ENCODE data around the gene G3BP1. TPM values are rescaled to one million over a fixed set of nuclear protein-coding genes. Genes with fewer than 3 reads are reported as not detected.

Gene G3BP1
- total and polyA plus RNA-seq, 2 of the 13 experiments (the other 11 are each of a cell fraction or from before 2014, with no cell fraction given): 36.7 to 320 TPM

DNA sequence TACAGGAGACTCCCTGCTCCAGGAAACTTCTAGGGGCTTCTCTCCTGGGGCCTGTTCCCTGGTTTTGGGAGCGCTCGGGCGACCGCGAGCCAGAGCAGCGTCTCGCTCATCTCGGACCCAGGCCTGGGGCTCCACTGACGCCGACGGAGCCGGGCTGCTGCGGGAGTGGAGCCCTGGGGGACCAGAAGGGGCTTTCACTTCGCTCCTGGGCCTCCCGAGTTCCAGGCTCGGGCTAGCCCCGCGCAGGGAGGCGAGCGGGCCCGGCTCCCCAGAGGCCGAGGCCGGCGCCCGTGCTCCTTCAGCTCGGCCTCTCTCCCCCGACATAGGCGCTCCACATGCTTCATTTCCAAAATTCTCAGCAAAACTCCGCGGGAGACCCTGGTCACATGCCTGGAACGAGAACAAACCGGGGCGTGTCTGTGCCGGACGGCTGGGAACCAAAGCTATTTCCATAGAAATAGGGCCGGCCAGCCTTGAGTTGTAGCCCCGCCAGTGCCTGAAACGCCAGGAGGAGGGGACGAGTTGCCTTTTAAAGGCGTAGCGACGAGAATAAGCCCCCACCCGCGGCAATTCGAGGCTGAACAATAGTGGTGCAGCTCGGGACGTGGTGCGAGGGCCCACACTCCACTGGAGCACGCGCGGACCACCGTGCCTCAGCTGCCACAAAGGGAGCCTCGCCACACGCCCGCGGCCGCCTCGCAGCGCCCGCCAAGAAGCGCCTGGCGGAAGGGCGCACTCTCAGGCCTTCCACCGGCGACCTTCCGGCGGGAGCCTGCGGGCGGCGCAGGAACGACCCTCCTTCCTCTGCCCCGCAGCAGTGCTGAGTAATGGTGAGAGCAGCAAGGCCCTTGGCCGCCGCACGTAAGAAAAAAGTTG, 1.1 kb upstream of the G3BP1 start (continued):
- TF ChIP-seq MAFF (IDR thresholded peaks at IDR 0.05; ENCODE audit: low read depth, low read length): no peak
- TF ChIP-seq, protein P1, sequence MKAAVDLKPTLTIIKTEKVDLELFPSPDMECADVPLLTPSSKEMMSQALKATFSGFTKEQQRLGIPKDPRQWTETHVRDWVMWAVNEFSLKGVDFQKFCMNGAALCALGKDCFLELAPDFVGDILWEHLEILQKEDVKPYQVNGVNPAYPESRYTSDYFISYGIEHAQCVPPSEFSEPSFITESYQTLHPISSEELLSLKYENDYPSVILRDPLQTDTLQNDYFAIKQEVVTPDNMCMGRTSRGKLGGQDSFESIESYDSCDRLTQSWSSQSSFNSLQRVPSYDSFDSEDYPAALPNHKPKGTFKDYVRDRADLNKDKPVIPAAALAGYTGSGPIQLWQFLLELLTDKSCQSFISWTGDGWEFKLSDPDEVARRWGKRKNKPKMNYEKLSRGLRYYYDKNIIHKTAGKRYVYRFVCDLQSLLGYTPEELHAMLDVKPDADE (CRISPR knock-in tag; IDR thresholded peaks at IDR 0.05): no peak
- TF ChIP-seq CHCHD3 (CRISPR knock-in tag; IDR thresholded peaks at IDR 0.05): no peak
- TF ChIP-seq ZSCAN20 (CRISPR knock-in tag; IDR thresholded peaks at IDR 0.05; ENCODE audit: borderline replicate concordance): no peak
- TF ChIP-seq, protein P2, sequence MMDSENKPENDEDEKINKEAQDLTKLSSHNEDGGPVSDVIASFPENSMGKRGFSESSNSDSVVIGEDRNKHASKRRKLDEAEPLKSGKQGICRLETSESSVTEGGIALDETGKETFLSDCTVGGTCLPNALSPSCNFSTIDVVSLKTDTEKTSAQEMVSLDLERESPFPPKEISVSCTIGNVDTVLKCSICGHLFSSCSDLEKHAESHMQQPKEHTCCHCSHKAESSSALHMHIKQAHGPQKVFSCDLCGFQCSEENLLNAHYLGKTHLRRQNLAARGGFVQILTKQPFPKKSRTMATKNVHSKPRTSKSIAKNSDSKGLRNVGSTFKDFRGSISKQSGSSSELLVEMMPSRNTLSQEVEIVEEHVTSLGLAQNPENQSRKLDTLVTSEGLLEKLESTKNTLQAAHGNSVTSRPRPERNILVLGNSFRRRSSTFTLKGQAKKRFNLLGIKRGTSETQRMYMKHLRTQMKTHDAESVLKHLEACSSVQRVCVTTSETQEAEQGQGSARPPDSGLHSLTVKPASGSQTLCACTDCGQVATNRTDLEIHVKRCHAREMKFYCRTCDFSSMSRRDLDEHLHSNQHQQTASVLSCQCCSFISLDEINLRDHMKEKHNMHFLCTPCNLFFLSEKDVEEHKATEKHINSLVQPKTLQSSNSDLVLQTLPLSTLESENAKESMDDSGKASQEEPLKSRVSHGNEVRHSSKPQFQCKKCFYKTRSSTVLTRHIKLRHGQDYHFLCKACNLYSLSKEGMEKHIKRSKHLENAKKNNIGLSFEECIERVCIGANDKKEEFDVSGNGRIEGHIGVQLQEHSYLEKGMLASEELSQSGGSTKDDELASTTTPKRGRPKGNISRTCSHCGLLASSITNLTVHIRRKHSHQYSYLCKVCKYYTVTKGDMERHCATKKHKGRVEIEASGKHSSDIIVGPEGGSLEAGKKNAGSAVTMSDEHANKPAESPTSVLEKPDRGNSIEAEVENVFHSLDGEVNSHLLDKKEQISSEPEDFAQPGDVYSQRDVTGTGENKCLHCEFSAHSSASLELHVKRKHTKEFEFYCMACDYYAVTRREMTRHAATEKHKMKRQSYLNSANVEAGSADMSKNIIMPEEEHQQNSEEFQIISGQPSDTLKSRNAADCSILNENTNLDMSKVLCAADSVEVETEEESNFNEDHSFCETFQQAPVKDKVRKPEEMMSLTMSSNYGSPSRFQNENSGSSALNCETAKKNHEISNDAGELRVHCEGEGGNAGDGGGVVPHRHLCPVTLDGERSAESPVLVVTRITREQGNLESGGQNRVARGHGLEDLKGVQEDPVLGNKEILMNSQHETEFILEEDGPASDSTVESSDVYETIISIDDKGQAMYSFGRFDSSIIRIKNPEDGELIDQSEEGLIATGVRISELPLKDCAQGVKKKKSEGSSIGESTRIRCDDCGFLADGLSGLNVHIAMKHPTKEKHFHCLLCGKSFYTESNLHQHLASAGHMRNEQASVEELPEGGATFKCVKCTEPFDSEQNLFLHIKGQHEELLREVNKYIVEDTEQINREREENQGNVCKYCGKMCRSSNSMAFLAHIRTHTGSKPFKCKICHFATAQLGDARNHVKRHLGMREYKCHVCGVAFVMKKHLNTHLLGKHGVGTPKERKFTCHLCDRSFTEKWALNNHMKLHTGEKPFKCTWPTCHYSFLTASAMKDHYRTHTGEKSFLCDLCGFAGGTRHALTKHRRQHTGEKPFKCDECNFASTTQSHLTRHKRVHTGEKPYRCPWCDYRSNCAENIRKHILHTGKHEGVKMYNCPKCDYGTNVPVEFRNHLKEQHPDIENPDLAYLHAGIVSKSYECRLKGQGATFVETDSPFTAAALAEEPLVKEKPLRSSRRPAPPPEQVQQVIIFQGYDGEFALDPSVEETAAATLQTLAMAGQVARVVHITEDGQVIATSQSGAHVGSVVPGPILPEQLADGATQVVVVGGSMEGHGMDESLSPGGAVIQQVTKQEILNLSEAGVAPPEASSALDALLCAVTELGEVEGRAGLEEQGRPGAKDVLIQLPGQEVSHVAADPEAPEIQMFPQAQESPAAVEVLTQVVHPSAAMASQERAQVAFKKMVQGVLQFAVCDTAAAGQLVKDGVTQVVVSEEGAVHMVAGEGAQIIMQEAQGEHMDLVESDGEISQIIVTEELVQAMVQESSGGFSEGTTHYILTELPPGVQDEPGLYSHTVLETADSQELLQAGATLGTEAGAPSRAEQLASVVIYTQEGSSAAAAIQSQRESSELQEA (CRISPR knock-in tag; IDR thresholded peaks at IDR 0.05; ENCODE audit: not compliant biosample characterization): no peak
- TF ChIP-seq ZNF17 (CRISPR knock-in tag; IDR thresholded peaks at IDR 0.05): no peak
- no peak for TF ChIP-seq ATF7 (IDR thresholded peaks at IDR 0.05)
- no peak for TF ChIP-seq ATF7 (CRISPR knock-in tag; IDR thresholded peaks at IDR 0.05)
- TF ChIP-seq, protein P3, sequence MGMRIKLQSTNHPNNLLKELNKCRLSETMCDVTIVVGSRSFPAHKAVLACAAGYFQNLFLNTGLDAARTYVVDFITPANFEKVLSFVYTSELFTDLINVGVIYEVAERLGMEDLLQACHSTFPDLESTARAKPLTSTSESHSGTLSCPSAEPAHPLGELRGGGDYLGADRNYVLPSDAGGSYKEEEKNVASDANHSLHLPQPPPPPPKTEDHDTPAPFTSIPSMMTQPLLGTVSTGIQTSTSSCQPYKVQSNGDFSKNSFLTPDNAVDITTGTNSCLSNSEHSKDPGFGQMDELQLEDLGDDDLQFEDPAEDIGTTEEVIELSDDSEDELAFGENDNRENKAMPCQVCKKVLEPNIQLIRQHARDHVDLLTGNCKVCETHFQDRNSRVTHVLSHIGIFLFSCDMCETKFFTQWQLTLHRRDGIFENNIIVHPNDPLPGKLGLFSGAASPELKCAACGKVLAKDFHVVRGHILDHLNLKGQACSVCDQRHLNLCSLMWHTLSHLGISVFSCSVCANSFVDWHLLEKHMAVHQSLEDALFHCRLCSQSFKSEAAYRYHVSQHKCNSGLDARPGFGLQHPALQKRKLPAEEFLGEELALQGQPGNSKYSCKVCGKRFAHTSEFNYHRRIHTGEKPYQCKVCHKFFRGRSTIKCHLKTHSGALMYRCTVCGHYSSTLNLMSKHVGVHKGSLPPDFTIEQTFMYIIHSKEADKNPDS (CRISPR knock-in tag; IDR thresholded peaks at IDR 0.05): 0 out of 2 replicates have a peak, but pooled peaks have one; percentile 23
- TF ChIP-seq MTA1 (CRISPR knock-in tag; IDR thresholded peaks at IDR 0.05; ENCODE audit: borderline replicate concordance): no peak

Measured in HepG2 (cell line).